GM20431 (cell line): ENCODE data around the gene SCARB1.

Experiments used
- in situ Hi-C: fragments of 300-500 bp; cut with MseI, MboI; formaldehyde crosslinking; loops from one replicate; pipeline ENCODE4 v1.15.0; 2020; ENCODE audit warnings: low sequenced_read_pairs; ENCODE audit not compliant: unreplicated experiment

Gene SCARB1

DNA sequence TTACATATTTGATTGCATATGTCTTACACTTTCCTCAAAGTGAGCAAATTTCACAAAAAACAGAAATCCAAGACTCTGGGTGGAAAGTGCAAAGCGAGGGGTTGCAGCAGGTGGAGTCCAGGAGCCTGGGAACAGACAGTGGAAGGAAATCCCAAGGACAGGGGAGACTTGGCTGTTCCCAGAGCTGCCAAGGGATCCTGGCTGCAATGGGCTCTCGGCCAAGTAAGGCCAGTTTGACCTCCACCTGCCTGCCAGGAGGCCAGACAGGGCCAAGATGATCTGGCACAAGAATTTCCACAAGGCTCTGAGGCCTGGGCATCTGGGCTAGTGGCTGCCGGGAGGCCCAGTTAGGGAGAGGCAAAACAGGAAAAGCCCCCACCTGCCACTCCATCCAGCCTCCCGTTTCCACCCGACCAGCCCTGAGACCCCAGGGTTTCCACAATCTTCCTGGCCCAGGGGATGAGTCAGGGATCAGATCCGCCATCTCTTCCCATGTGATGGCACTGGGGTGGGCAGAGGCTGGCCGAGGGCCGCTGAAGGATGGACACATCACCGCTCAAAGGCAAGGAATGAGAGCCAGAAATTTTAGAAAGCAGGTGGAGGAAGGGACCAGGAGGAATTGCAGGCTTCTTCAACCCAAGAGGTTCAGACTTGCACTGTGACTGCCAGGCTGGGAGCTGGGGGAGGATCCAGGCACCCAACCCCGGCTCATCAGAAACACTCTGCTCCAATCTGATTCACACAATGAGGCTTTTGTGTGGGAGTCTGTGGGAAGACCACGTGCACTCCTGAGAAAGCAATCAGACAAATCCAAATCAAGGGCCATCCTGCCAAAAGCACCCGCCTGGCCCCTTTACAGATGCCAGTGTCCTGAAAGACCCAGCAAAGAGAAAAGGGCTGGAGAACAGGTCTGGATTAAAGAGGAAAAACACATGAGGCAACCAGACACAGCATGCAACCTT is 16.3 kb downstream of the SCARB1 start:
- in situ Hi-C loops = no loop called here

DNA sequence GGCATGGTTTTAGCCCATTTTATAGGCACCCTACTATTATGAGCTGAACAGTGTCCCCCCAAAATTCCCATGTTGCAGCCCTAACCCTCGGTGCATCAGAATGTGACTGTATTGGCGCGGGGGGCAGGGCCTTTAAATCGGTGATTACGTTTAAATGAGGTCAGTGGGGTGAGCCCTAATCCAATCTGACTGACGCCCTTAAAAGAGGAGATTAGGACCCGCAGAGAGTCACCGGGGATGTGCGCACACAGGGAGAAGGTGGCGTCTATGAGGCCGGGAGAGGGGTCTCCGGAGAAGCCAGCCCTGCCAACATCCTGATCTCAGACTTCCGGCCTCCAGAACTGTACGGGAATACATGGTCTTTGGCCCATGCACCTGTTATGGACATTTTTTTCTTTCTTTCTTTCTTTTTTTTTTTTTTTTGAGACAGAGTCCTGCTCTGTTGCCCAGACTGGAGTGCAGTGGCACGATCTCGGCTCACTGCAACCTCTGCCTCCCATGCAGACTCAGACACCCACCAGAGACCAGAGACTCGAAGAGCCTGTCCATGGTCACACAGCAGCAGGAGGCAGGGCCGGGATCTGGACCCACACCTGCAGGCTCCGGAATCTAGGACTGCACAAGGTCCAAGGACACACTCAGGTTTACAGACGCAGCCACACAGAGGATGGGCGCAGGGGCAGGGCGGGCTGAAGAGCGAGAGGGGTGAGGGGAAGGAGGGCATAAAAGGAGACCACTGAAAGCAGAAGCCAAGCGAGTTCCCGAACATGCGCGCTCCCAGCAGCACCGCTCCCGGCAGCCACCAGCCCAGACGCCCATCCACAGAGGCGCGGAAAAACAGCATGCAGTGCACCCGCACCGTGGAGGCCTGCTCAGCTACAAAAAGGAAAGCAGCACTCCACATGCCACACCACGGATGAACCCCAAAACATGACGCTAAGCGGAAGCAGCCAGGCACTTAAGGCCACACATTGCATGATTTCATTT is 19.0 kb downstream of the SCARB1 start:
- in situ Hi-C loops = no loop called here

GRCh38 chr12:124842800-124843510 is 20.7 kb downstream of the SCARB1 start:
- in situ Hi-C loops = no loop called here

GRCh38 chr12:124842073-124842749 is 21.5 kb downstream of the SCARB1 start:
- in situ Hi-C loops = no loop called here

DNA sequence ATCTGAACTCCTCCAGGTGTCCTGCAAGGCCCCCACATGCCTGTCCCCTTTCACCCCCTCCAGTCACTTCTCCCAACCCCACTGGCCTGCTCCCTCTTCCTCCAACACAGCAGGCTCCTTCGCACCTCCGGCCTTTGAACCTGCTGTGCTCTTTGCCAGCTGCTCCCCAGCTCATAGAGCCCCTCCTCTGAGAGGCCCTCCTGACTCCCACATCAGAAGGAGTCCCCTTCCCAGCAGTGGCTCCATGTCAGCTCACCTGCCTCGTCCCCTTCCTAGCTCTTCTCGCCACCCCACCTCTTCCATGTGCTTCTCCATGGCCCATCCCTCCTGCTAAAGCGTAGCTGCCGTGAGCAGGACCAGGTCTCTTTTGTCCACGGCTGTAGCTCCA is 22.1 kb downstream of the SCARB1 start:
- in situ Hi-C loops = no loop called here

- in situ Hi-C loops = no loop called here
These were observed 25.5 kb downstream of the SCARB1 start for GRCh38 chr12:124837958-124838803.

DNA sequence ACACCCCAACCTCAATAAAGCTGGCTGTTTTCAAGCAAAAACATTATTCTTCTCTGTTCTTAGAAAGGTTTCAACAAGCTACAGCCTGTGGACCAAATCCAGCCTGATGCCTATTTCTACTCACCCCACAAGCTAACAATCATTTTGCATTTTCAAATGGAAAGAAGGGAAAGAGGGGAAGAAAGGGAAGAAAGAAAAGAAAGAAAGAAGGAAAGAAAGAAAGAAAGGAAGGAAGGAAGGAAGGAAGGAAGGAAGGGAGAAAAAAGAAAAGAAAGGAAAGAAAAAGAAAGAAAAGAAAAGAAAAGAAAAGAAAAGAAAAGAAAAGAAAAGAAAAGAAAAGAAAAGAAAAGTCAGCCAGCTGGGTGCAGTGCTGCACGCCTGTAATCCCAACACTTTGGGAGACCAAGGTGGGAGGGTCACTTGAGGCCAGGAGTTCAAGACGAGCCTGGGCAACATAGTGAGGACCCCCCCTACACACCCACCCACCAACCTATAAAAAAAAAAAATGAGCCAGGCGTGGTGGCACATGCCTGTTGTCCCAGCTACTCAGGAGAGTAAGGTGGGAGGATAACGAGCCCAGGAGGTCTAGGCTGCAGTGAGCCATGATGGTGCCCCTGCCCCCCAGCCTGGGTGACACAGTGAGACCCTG is 26.3 kb downstream of the SCARB1 start:
- in situ Hi-C loops = no loop called here

DNA sequence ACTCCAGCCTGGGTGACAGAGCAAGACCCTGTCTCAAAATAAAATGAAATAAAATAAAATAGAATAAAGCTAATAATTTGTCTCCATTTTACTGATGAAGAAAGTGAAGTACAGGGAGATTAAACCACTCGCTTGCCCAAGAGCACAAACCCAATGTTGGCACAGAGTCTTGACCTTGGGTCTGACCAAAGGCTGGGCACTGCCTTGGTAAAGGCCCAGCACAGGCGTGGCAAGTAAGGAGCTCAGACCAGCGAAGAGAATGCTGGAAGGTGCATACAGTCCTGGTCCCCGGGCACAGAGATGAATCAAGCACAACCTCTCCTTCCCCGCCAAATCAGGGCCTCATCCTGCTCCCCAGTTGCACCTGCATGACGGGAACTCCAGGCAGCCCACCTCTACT is 26.9 kb downstream of the SCARB1 start:
- in situ Hi-C loops = no loop called here

GRCh38 chr12:124835656-124836410 is 27.8 kb downstream of the SCARB1 start:
- in situ Hi-C loops = no loop called here

DNA sequence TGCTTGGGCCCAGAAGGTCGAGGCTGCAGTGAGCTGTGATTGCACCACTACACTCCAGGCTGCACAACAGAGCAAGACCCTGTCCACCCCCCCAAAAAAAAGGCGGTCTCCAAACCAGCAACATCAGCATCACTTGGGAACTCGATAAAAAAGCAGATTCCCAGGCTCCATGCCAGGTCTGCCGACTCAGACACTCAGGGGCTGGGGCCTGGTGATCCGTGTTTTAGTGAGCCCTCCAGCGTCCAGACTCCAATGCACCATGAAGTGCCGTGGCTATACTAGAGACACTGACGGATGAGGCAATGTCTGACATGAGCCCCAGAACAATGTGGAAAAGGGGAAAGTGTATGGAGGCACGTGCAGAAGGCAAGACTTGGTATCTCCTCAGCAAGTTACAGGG is 28.8 kb downstream of the SCARB1 start:
- in situ Hi-C loops = no loop called here

DNA sequence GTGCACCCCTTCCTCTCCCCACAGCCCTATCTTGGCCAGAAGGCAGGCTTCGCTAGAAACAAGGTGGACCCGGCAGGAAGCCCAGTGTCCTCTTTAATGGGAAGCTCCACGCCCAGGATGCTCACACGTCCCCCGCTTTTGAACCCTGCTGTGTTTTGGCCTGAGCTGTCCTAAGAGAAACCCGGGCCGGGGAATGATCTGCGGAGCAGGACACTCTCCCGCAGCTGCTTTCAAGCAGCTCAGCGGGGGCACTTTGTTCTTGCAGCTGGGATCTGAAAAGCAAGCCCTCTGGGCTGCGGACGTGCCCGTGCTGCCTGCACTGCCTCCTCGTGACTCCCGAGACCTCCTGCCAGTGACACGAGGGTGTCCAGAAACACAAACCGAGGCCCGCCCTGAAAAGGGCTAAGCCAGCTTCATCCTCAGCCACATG is 30.0 kb downstream of the SCARB1 start:
- in situ Hi-C loops = no loop called here

GRCh38 chr12:124832856-124833255 is 30.8 kb downstream of the SCARB1 start:
- in situ Hi-C loops = no loop called here

- in situ Hi-C loops = no loop called here
These were observed 32.1 kb downstream of the SCARB1 start for GRCh38 chr12:124831590-124831989.

- in situ Hi-C loops = no loop called here
These were observed 33.4 kb downstream of the SCARB1 start for GRCh38 chr12:124830306-124830705.

GRCh38 chr12:124829708-124830304 is 33.9 kb downstream of the SCARB1 start:
- in situ Hi-C loops = no loop called here

GRCh38 chr12:124829008-124829707 is 34.5 kb downstream of the SCARB1 start:
- in situ Hi-C loops = no loop called here
